Erythroblast (primary cell): Measurements from ENCODE around the gene HOXB4.
A peak's percentile ranks its signal among the peaks of the same experiment; 100 is the strongest.

Source experiments
- DNase-seq, 2 experiments: peaks; one replicate each; lab custom pipeline; 2025; lab: John Stamatoyannopoulos, UW
- GATA1 ChIP-seq: IDR thresholded peaks from 2 replicates; pipeline ENCODE4 v1.6.1; 2011; ENCODE audit warnings: low read depth, mild to moderate bottlenecking, control low read depth, low read length, moderate library complexity
- POLR2A ChIP-seq: IDR thresholded peaks from 2 replicates; pipeline ENCODE4 v1.6.1; 2011; ENCODE audit warnings: mild to moderate bottlenecking, low read length

Gene HOXB4

GRCh38 chr17:48593126-48593829 is 15.1 kb upstream of the HOXB4 start, which contains the start of gene HOXB5:
TSS of gene HOXB5 (minus strand) at chr17:48593779. CDS start at chr17:48593682, 97 bp downstream.
- TF ChIP-seq GATA1 (no peak), POLR2A (no peak)
- peak; percentile 62 to 63 for DNase-seq

GRCh38 chr17:48592577-48592976 is 14.4 kb upstream of the HOXB4 start:
- peak; percentile 35 to 51 for DNase-seq
- TF ChIP-seq POLR2A (no peak), GATA1 (no peak)

- peak; percentile 18 to 31 for DNase-seq
- no peak for TF ChIP-seq GATA1
- no peak for TF ChIP-seq POLR2A
Observed at GRCh38 chr17:48592057-48592514, 13.9 kb upstream of the HOXB4 start.

GRCh38 chr17:48591255-48592056 is 13.3 kb upstream of the HOXB4 start:
- DNase-seq, result no peak
- no peak for TF ChIP-seq POLR2A
- no peak for TF ChIP-seq GATA1

DNA sequence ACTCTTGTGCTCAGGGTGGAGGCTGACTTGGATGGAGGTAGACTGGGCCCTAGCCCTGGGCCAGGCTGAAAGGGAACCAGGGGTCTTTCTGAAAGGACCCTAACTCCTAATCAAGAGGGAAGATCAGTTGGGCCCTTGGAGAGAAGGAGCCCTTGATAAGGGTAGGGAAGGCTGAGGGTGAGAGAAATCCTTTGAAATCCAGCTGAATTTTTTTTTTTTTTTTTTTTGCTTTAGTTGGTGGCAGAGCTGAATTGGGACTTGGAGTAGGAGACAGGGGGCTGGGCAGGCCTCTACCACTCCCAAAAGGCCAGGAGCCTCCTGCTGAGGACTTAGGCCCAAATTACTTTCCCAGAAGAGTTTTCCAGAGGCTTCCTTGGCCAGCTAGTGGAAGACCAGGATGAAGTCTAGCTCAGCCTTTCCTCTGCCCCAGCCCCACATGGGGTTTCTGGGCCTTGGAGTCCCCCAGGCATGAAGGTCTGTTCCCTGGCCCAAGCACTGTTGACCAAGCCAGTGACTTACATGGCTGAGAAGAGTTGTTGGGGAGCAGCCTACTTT is 12.5 kb upstream of the HOXB4 start:
- TF ChIP-seq GATA1 (no peak), POLR2A (no peak)
- no peak for DNase-seq

DNA sequence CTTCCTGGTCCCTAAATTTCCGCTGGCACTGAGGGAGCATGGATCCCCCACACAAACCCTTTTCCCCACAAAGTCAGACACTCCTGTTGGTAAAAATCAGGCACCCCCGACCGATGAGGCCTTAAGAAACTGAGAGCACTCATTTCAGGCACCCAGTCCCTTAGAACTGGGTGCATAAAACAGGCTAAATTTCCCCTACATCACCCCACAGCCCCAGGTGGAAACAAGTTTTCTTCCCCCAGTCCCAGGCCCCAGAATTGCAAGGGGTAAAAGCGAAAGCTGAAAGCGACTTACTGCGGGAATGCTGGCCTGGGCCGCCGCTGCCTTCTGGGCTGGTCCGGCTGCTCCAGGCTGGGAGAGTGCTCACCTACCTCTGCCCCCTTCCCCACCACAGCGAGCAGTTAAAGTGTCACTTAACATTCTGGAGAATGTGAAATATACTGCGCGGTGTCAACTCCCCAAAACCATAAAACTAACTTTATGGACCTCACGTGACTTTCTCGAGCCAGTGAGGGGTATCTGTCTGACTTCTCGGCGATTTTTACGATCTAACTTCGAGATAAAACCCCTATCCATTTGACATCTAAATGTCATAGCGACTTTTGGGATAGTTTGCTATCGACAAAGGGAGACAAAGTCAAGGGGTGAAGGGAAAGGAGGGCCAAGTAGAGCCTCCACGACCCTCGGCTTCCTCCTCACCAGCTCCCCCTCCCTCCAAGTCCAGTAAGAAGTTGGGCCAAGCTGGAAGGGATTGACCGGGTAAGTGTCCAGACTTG is 11.9 kb upstream of the HOXB4 start, which contains the start of gene HOXB3:
TSS of gene HOXB3 (minus strand) at position 411 of the 776 bp plus-strand sequence. CDS start 37,767 bp downstream, outside the sequence.
- TF ChIP-seq GATA1 (no peak), POLR2A (no peak)
- no peak for DNase-seq

- no peak for TF ChIP-seq POLR2A
- TF ChIP-seq GATA1, result no peak
- no peak for DNase-seq
Observed at GRCh38 chr17:48589060-48589830, 11.1 kb upstream of the HOXB4 start.

GRCh38 chr17:48588528-48588927 is 10.4 kb upstream of the HOXB4 start:
- TF ChIP-seq POLR2A (no peak), GATA1 (no peak)
- DNase-seq, result no peak

DNA sequence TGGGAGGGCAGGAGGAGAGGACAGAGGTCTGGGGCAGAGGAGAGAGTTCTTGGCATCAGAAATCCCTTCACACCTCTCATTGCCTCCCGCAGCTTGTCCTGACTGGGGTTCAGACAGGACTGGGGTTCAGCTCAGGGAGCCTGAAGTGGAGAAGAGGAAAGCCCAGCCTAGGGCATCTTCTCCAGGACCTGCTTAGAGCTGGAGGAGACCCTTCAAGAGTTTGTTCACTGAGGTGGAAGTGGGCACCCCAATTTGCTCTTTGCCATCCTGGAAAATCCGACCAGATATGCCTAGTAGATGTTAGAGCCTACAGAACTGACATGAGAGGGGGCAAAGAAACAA is 9.9 kb upstream of the HOXB4 start:
- DNase-seq, result no peak
- TF ChIP-seq GATA1, result no peak
- no peak for TF ChIP-seq POLR2A

- DNase-seq, result no peak
- TF ChIP-seq POLR2A (no peak), GATA1 (no peak)
Observed at GRCh38 chr17:48587276-48588073, 9.3 kb upstream of the HOXB4 start.

DNA sequence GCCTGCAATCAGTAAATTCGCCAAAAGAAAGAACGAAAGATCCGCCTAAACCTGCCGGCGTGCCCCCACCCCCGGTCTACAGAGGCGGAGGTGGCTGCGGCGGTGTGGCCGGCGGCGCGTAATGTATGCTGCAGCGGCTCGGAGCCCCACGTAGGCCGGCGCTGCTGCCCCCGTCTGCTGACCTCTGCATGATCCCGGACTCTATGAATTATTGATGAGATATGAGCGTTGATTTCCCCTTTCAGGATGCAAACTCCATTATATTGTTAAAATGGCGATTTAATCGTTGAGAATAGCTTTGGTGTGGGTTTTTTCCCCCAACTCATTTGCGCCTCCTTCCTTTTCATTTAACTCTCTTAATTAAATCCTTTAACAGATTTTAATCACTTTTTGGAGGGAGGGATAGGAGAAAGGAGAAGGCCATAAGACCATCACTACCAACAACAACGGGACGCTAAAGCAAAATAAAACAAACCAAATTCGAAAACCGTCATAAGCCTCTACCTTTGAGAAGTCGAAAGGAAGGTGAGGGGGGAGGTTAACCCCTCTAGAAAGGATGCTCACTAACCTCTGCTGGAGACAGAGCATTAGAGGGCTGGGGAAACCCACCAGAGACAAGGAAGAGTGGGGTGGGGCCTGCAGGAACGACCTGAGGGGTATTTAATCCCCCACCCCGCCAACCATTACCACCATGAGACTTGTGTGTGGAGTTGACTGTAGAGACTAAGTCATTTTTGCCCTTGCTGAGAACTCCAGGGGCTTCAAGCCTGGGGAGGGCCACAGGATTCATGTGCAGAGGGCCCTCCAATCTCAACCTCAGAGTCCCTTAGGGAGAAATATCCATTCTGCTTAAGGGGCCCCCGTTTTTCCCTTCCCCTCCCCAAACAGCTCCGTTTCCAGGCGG is 8.5 kb upstream of the HOXB4 start:
- TF ChIP-seq GATA1 (no peak), POLR2A (no peak)
- DNase-seq, result peak; percentile 13 to 31
